NCI-H2227 (cell line): Measurements from ENCODE around the gene FCHSD1.

Source experiments
- DNase-seq: peaks from one replicate; lab custom pipeline; 2025; ENCODE audit not compliant: unreplicated experiment; lab: John Stamatoyannopoulos, UW

FCHSD1 gene

GRCh38 chr5:141650851-141651727 lies at the start of gene FCHSD1:
Gene FCHSD1, minus strand, starts transcription at chr5:141651418. Its CDS starts 50 bp downstream, at chr5:141651368.
- DNase-seq, result peak; percentile 78

DNA sequence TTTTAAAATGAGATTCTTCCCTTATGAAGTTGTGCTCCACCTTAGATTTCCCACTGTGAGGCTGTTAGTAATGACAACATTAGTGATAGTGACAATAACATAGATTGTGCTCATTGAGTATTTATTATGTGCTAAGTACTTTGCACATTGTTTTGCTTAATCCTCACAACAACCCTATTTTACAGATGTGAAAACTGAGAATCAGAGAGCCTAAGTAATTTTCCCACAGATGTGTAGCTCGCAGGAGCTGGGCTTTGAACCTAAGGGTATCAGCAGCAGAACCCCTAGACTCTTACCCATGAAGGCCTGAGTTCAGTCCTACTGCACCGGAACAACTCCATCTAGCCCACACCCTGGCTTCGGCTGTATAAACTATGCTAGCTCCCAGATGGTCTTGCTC lies 46.4 kb upstream of the FCHSD1 start:
- no peak for DNase-seq

GRCh38 chr5:141696431-141696830 lies 45.2 kb upstream of the FCHSD1 start:
- DNase-seq, result no peak

DNA sequence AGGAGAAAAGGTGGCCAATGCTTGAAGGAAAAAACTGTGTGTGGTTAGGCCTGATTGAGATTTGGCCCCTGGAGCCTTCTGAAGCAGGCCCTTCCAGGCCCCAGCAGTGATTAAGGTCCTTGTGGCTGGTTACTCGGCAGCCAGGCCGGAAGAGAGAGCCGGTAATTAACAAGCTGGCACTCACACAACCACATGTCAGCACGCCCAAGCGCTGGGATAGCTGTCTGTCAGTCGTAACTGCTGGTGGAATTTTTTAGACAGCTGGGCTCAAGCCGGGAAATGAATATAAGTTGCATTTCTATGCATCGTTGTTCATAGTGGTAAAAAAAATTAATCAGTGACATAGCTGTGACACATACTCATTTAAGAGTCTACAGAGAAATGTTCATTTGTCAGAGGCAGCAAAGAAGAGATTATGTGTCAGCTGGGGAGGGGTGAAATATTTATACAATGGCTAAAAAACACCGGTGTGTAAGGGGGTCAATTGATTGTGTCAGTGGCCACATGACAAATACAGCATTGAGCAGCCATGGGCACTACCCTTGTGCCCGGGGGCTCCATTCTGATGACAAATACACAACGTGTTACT lies 44.5 kb upstream of the FCHSD1 start:
- peak; percentile 58 for DNase-seq

DNA sequence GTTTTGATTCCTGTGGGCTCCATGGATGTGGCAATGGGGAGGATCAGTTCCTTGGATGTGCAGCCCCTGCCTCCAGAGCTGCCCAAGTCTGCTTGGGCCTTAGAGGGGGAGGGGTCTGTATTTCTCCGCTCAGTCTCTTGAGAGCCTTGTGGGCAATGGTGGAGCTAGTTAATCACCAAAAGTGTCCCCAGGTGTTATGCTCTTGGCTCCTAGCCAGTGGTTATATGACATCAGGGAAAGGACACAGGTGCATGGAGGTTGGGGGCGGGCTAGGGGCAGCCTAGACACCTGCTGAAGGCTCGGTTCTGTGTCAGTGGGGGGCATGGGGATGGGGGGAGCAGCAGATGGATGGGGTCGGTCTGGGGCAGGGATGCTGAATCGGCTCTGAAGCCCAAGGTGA lies 43.3 kb upstream of the FCHSD1 start:
- DNase-seq, result peak; percentile 10

DNA sequence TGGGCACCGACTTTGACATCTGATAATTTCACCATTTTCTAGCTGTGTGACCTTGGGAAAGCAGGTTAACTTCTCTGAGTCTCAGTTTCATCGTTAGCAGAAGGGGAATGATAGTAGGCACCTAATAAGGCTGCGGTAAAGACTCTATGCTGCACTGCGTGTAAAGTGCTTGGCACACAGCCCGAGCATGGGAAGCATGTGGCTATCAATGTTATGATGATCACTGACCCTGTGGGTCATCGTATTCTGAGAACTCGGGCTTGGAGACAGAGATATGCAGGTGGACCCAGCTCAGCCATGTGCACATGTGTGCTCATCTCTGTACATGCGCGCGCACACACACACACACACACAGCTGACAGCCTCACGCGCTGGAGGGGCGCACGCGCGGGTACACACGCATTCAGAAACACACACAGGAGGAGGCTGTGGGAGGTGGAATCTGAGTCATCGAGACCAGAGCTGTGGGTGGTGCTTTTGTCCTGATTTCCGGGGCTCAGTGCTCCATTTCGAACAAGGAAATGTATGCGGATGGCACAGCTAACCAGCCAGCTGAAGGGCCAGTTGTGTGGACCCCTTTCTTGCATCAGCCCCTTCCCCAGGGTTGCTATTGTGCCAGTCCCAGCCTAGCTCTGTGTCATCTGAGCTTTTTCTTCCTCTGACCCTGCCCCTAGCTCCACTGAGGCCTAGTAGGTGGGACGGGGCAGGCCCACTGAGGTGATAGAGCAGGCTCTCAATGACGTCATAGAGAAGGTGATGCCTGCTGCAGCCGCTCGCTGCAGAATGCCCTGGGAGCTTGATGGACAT lies 41.9 kb upstream of the FCHSD1 start:
- DNase-seq, result peak; percentile 23

DNA sequence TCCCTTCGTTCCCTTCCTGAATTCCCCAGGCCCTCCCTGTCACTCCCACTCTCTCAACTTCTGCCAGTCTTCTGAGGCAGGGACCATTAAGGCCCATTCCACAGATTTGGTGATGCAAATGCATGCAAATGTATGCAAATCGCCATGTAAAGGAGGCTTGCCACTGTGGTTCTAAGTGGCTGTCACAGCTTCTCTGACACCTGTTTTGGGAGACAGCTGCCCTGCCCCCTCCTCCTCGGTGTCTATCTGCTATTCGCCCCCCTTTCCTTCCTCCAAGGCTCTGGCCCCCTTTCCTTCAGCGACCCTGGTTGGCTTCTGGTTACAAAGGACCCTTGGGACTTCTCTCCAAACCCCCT lies 41.3 kb upstream of the FCHSD1 start:
- DNase-seq, result no peak

DNA sequence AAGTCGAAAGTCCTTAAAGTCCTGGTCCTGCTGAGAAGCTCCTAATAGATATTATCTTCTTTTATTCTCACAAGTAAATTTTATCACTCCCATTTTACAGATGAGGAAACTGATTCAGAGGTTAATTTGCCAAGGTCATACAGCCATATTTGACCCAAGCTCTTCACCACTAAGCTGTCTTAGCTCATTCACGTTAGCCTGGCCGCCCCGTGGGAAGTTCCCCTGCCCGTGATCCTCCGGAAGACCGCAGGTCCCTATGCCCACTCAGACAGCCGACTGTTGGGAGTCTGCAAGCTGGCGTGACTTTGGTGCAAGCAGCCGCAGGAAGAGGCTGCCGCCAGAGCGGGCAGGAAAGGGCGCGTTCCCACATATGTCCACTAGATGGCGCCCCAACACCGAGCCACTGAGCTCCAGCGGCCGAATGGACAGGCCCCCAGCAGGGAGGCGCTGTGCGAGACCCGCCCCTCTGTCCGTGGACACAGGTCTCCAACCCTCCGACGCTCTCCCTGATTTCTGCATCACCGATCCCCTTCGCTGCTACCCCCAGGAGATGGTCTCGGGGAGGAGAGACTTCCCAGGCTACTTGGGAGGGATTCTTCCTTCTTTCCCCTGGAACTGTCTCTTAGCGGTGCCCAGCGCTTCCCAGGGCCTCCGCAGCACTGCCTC lies 40.8 kb upstream of the FCHSD1 start:
- DNase-seq, result peak; percentile 86

- DNase-seq, result no peak
Observed at GRCh38 chr5:141691286-141691866, 40.2 kb upstream of the FCHSD1 start.

GRCh38 chr5:141686648-141687416 lies 35.6 kb upstream of the FCHSD1 start:
- DNase-seq, result no peak

DNA sequence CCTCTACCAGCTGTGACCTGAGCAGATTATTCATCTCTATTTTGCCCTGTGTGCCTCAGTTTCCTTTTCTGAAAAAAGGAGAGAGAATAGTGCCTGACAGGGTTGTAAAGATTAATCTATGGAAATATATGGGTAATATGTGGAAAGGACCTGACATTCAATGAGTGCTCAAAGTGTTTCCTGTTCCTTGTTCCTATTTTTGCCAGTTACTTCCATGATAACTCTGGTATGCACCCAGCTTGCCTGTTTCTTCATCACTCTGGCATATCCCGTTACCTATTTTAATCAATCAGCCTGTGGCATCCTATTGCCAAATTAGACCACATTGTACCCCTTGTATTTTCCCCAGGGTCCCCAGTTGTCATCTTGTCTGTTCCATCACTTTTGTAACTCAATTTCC lies 34.4 kb upstream of the FCHSD1 start:
- DNase-seq, result no peak

DNA sequence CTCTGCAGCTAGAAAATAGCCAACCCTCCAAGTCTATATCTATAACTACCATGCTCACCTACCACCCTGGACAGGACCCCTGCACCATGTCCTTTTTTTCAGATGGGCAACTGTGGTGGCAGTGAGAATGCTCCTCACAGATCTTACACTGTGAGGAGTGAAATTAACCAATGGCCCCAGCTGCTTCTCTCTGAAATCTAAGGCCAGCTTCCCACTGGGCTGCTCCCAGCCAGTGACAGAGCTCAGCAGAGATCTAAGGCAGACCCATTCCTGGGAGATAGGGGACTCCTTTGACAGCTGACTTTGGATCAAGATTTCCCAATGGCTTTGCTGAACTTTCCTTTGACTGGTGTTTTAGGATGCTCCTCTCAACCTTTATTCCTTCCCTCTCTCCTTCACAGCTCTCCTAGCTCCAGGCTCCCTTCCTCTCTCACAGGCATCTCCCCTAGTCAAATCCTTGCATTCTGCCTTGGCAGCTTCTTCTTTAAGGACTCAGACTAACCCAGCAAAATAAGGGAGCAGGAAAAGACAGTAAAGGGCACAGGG lies 32.5 kb upstream of the FCHSD1 start:
- DNase-seq, result peak; percentile 33

GRCh38 chr5:141681695-141682641 lies 30.8 kb upstream of the FCHSD1 start, which contains the start of gene ARAP3:
Gene ARAP3, minus strand, starts transcription at chr5:141682230. Its CDS starts 1,744 bp downstream, at chr5:141680486.
- DNase-seq, result peak; percentile 66

GRCh38 chr5:141681295-141681694 lies 30.1 kb upstream of the FCHSD1 start:
- no peak for DNase-seq

GRCh38 chr5:141680751-141681201 lies 29.6 kb upstream of the FCHSD1 start:
- DNase-seq, result peak; percentile 22

DNA sequence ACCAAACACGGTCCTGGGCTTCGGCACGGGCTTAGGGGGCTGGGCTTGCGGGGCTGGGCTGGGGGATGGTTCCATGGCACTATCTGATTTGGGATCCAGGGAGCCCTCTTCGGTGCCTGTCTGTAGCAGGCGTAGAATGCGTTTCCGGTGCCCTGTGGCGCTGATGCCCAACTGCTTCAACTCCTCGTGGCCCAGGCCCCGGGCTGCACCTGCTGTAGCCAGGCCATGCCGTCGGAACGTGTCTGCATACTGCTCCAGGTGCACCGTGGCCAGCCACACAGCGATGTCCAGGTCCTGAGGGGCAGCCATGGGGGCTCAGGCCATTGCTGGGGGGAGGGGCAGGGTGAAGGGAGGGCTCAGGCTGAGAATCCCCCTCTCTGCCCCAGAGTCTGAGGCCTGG lies 29.0 kb upstream of the FCHSD1 start:
- no peak for DNase-seq

DNA sequence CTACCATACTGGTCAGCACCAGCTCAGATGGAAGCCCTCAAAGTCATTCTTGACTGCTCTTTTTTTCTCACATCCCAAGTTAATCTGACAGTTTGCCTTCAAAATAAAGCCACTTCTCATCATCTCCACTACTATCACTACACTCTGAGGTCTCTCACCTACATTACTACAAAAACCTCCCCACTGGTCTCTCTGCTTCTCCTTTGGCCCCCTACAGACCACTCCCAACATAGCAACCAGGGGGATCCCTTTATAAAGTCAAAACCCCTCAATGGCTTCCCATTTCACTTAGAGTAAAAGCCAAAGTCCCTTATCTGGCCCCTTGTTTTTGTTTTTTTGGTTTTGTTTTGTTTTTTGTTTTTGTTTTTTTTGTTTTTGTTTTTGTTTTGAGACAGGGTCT lies 26.2 kb upstream of the FCHSD1 start:
- DNase-seq, result peak; percentile 35

- no peak for DNase-seq
Observed at GRCh38 chr5:141675672-141676071, 24.5 kb upstream of the FCHSD1 start.
